Vagina (tissue), 2 donors: ENCODE results near the gene OIT3.

Source experiments
- CTCF ChIP-seq, 3 experiments: fragments of 450-650 bp in 2 of 3; fragments of 200-600 bp in 1 of 3; sonication (generic) in 1 of 3; IDR thresholded peaks; one replicate each; pipeline ENCODE4 v1.5.1; 2017 to 2019; ENCODE audit warnings: antibody characterized with exemption in 3 of 3, mild to moderate bottlenecking in 2 of 3, moderate library complexity in 2 of 3
- POLR2A ChIP-seq, 2 donors: fragments of 450-650 bp; IDR thresholded peaks; one replicate each; pipeline ENCODE4 v1.6.1; 2017; ENCODE audit warnings: antibody characterized with exemption in 2 of 2, mild to moderate bottlenecking in 2 of 2, moderate library complexity in 2 of 2
- POLR2AphosphoS5 ChIP-seq, 2 donors: sonication (generic); formaldehyde crosslinking; IDR thresholded peaks; one replicate each; pipeline ENCODE4 v1.9.0; 2017; ENCODE audit warnings: antibody characterized with exemption in 2 of 2, mild to moderate bottlenecking in 2 of 2, low read depth in 1 of 2; ENCODE audit not compliant: insufficient read depth in 1 of 2

GRCh38 chr10:72879245-72879644, 14.3 kb upstream of the OIT3 start:
- TF ChIP-seq CTCF (IDR thresholded peaks at IDR 0.05) (no peak), POLR2A (IDR thresholded peaks at IDR 0.05) (no peak), POLR2AphosphoS5 (IDR thresholded peaks at IDR 0.05; ENCODE audit: insufficient read depth in 1 of 2, low read depth in 1 of 2) (no peak)
